Spleen (tissue), 7 donors: Measurements from ENCODE around the gene GRID2IP.

Experiments used
- CTCF ChIP-seq, 11 experiments: fragments of 200-600 bp in 7 of 11; fragments of 450-650 bp in 4 of 11; sonication (generic) in 4 of 11; IDR thresholded peaks in 8 of 11; conservative IDR thresholded peaks in 3 of 11; 1 replicate in 7 of 11; 2 replicates in 4 of 11; pipeline versions ENCODE4 v1.4.0 to v1.8.0; 2016 to 2021; ENCODE audit warnings: antibody characterized with exemption in 11 of 11, inconsistent platforms in 4 of 11, mild to moderate bottlenecking in 1 of 11
- POLR2A ChIP-seq, 3 donors: fragments of 450-650 bp; IDR thresholded peaks; one replicate each; pipeline ENCODE4 v1.5.1; 2017; ENCODE audit warnings: antibody characterized with exemption in 3 of 3, mild to moderate bottlenecking in 1 of 3
- POLR2AphosphoS5 ChIP-seq, 3 donors: sonication (generic); formaldehyde crosslinking; IDR thresholded peaks; one replicate each; pipeline ENCODE4 v1.5.1; 2017; ENCODE audit warnings: antibody characterized with exemption in 3 of 3
- donor health status: DM: no; HTN: no; CAD: no; lungs with moderate emphysema.
- donor health status: DM: no; HTN: no; CAD: no.
- donor health status: DM: no; HTN: no; CAD: no.

GRCh38 chr7:6571160-6571779 lies 20.0 kb upstream of the GRID2IP start:
- TF ChIP-seq CTCF (IDR thresholded peaks at IDR 0.05 in 8 of 11, conservative IDR thresholded peaks at IDR 0.05 in 3 of 11) (no peak), POLR2A (IDR thresholded peaks at IDR 0.05) (no peak), POLR2AphosphoS5 (IDR thresholded peaks at IDR 0.05) (no peak)
